ENCODE data around the gene SLC24A4. TPM values are rescaled to one million over a fixed set of nuclear protein-coding genes. Genes with fewer than 3 reads are reported as not detected.

The SLC24A4 gene
- total and polyA plus RNA-seq, 4 donors, result 5.8 to 11.8 (median 6.9) TPM

DNA sequence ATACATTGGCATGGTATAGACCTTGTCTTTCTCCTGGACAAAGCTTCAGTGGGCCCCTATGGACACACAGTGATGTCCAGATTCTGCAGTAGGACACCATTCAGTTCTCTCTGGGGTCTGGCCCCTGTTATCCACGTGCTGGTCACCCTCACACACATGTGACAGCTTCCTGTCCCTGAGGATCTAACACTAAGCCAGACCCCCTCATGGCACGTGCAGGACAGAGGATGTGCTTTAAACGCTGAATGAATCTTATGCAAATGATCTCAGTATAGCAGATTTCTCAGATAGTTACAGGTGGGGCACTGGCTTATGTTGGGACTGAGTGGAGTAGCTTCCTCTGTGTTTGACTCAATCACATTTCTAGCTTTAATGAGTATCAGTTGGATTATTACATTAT is 33.7 kb downstream of the SLC24A4 start:
- no peaks in the 10 kb centered on the region for H3K9me3 ChIP-seq (ENCODE audit: control insufficient read depth, insufficient read depth, low read length)
- DNase-seq (ENCODE audit: low read depth in 4 of 6, low spot score in 6 of 6), result no peak
- no peaks in the 10 kb centered on the region for H3K4me1 ChIP-seq (ENCODE audit: control insufficient read depth, insufficient read depth, low read length)
- no peak overlapping the region for H3K4me3 ChIP-seq (ENCODE audit: low read depth, low read length)
- H3K27ac ChIP-seq (ENCODE audit: low read depth, low read length), result no peak overlapping the region
- no peaks in the 10 kb centered on the region for H3K27me3 ChIP-seq (ENCODE audit: control insufficient read depth, insufficient read depth, low read length)
- no peaks in the 10 kb centered on the region for H3K36me3 ChIP-seq (ENCODE audit: control insufficient read depth, insufficient read depth, low read length)
- WGBS (ENCODE audit: insufficient coverage), result 33% methylated on average over 3 of the region's 3 CpGs

DNA sequence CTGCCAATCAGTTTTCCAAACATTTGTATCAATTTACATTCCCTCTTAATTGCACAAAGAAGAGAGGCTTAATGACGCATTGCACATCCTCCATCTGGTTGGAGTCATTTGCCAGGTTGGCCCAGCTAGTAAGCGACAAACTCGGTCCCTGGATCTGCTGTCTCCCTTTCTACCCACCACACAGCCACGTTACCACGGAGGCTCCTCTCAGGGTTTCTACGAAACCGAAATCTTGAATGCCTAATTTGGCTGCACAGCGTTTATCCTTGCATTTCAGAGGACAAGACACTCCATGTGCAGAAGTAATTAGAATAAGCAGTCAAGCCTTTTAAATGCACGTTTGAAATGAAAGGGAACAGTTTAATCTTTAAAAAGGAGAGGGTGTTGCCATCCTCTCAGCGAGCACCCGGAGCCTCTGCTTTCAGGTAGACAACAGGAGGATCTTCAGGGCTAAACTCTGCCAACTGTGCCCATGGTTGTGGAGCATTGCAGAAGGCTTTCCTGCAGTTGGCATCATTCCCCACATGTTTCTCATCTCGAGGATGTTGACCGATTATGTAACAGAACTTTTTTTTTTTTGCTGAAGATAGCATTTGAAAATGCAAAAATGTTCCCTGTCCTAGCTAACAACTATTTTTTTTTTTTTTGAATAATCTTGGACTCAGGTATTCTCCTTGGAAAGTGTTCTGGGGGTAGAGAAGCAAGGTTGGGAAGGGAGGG is 37.8 kb downstream of the SLC24A4 start:
- H3K4me3 ChIP-seq (ENCODE audit: low read depth, low read length), result no peak overlapping the region

DNA sequence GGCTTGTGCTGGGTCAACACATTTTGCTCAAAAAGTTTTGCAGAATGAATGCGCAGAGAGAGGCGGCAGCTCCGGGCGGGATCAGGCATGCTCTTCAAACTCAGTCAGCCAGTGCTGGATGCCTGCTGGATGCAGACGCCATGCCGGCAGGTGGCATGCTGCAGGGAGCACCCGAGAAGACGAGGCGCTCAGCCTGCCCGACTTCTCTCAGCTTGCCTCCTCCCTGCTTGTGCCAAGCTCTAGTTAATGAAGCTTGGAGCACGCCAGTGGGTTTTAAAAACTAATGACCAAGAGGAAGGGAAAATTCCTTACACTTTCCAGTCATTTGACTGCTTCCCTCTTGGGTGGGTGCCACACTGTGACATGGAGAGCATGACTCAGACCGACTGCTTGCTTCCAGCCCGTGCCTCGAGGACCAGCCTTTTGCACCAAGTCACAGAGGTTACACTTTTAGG is 39.8 kb downstream of the SLC24A4 start:
- Histone ChIP-seq H3K4me3 (ENCODE audit: low read depth, low read length) (no peak overlapping the region), H3K36me3 (ENCODE audit: control insufficient read depth, insufficient read depth, low read length) (no peaks in the 10 kb centered on the region), H3K27ac (ENCODE audit: low read depth, low read length) (no peak overlapping the region), H3K4me1 (ENCODE audit: control insufficient read depth, insufficient read depth, low read length) (no peaks in the 10 kb centered on the region), H3K9me3 (ENCODE audit: control insufficient read depth, insufficient read depth, low read length) (no peaks in the 10 kb centered on the region), H3K27me3 (ENCODE audit: control insufficient read depth, insufficient read depth, low read length) (no peaks in the 10 kb centered on the region)
- 62% methylated on average over 13 of the region's 14 CpGs for WGBS (ENCODE audit: insufficient coverage)
- DNase-seq (ENCODE audit: low read depth in 4 of 6, low spot score in 6 of 6), result peak in 3 of 6 donors; percentile 17 to 86 (median 34)

More for the DNA sequence above, 37.8 kb downstream of the SLC24A4 start:
- peak in 3 of 6 donors; percentile 25 to 89 (median 68) for DNase-seq (ENCODE audit: low read depth in 4 of 6, low spot score in 6 of 6)
- Histone ChIP-seq H3K36me3 (ENCODE audit: control insufficient read depth, insufficient read depth, low read length) (no peaks in the 10 kb centered on the region), H3K4me1 (ENCODE audit: control insufficient read depth, insufficient read depth, low read length) (no peaks in the 10 kb centered on the region), H3K27me3 (ENCODE audit: control insufficient read depth, insufficient read depth, low read length) (no peaks in the 10 kb centered on the region), H3K9me3 (ENCODE audit: control insufficient read depth, insufficient read depth, low read length) (no peaks in the 10 kb centered on the region), H3K27ac (ENCODE audit: low read depth, low read length) (no peak overlapping the region)
- 62% methylated on average over 11 of the region's 13 CpGs for WGBS (ENCODE audit: insufficient coverage)

DNA sequence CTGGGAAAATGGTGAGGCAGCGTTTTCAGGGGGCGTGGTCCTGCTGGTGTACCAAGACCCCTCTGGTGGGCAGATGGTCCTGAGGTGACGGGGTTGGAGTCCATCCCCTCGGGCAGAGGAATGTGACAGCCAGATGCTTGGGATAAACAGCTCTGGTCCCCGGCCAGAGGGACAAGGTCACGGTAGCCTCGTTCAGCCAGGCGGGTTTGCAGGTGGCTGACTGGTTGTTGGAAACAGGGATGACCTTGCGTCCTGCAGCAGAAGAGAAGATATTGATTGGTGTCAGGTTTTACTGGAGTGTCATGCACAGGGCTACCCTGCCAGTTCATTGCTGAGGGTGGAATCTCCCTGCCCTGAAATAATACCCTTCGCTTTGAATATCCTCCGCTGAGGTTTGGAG is 43.3 kb downstream of the SLC24A4 start:
- Histone ChIP-seq H3K36me3 (ENCODE audit: control insufficient read depth, insufficient read depth, low read length) (no peaks in the 10 kb centered on the region), H3K27ac (ENCODE audit: low read depth, low read length) (no peak overlapping the region), H3K9me3 (ENCODE audit: control insufficient read depth, insufficient read depth, low read length) (no peaks in the 10 kb centered on the region), H3K4me3 (ENCODE audit: low read depth, low read length) (no peak overlapping the region), H3K4me1 (ENCODE audit: control insufficient read depth, insufficient read depth, low read length) (no peaks in the 10 kb centered on the region), H3K27me3 (ENCODE audit: control insufficient read depth, insufficient read depth, low read length) (no peaks in the 10 kb centered on the region)
- no peak for DNase-seq (ENCODE audit: low read depth in 4 of 6, low spot score in 6 of 6)
- WGBS (ENCODE audit: insufficient coverage), result 77% methylated on average over 11 of the region's 11 CpGs

DNA sequence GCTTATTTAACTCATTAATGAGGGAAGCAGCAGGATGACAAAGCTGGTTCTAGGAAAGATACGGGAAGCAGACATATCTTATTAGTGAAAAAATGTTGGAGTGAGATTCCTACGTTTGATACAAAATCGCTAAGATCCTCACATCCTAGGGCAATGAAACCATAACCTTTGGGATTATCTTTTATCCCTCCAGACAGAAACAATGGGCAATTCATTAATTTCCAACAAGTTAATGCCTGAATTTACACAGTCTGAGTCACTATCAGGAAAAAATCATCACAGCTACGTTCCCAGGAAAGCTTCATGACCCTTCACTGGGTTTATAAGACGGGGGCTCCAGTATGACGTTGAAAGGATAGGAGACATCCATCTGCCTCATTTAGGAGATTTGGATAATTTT is 45.0 kb downstream of the SLC24A4 start:
- no CpG with 5 or more reads among the region's 6 CpGs for WGBS (ENCODE audit: insufficient coverage)
- H3K36me3 ChIP-seq (ENCODE audit: control insufficient read depth, insufficient read depth, low read length), result no peaks in the 10 kb centered on the region
- H3K27ac ChIP-seq (ENCODE audit: low read depth, low read length), result no peak overlapping the region
- no peak for DNase-seq (ENCODE audit: low read depth in 4 of 6, low spot score in 6 of 6)
- H3K4me1 ChIP-seq (ENCODE audit: control insufficient read depth, insufficient read depth, low read length), result no peaks in the 10 kb centered on the region
- H3K4me3 ChIP-seq (ENCODE audit: low read depth, low read length), result no peak overlapping the region
- H3K27me3 ChIP-seq (ENCODE audit: control insufficient read depth, insufficient read depth, low read length), result no peaks in the 10 kb centered on the region
- no peaks in the 10 kb centered on the region for H3K9me3 ChIP-seq (ENCODE audit: control insufficient read depth, insufficient read depth, low read length)

DNA sequence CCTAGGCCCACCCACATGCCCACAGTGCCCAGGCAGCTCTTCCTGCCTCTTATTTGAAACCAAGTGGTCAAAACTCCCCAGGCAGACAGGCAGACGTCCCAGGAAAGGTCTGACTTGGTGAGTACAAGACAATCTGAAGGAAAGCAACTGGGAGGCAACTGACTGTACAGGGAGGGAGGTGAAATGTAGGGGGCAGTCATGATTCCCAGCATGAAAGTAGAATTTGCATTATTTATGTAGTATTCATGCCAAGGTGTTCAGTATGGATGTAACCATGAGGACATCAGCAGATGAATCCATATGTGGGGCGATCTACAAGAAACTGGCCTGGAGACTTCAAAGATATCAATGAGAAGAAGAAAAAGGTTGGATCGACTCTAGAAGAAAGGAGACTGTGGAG is 46.1 kb downstream of the SLC24A4 start:
- H3K27me3 ChIP-seq (ENCODE audit: control insufficient read depth, insufficient read depth, low read length), result no peaks in the 10 kb centered on the region
- no peaks in the 10 kb centered on the region for H3K36me3 ChIP-seq (ENCODE audit: control insufficient read depth, insufficient read depth, low read length)
- no peak overlapping the region for H3K27ac ChIP-seq (ENCODE audit: low read depth, low read length)
- H3K4me3 ChIP-seq (ENCODE audit: low read depth, low read length), result no peak overlapping the region
- 90% methylated on average over 3 of the region's 3 CpGs for WGBS (ENCODE audit: insufficient coverage)
- DNase-seq (ENCODE audit: low read depth in 4 of 6, low spot score in 6 of 6), result no peak
- no peaks in the 10 kb centered on the region for H3K4me1 ChIP-seq (ENCODE audit: control insufficient read depth, insufficient read depth, low read length)
- H3K9me3 ChIP-seq (ENCODE audit: control insufficient read depth, insufficient read depth, low read length), result no peaks in the 10 kb centered on the region

DNA sequence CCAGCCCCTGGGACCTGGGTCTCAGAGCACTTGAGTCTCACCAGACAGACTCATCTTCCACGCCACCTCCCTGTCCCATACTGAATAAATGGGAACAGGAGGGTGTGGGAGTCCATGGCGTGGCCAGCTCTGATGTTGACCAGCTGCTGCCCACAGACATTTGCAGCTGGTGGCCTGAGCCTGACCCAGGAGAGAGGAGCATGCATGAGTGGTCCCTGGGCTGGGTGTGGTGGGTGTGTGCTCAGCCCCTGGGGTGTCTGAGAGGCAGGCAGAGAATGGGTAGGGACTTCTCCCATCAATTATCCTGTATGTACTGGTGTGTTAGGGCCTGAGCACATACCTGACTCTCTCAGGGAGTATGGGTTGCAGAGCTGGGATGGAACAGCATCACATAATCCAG is 49.3 kb downstream of the SLC24A4 start:
- 75% methylated on average over 1 of the region's 2 CpGs for WGBS (ENCODE audit: insufficient coverage)

DNA sequence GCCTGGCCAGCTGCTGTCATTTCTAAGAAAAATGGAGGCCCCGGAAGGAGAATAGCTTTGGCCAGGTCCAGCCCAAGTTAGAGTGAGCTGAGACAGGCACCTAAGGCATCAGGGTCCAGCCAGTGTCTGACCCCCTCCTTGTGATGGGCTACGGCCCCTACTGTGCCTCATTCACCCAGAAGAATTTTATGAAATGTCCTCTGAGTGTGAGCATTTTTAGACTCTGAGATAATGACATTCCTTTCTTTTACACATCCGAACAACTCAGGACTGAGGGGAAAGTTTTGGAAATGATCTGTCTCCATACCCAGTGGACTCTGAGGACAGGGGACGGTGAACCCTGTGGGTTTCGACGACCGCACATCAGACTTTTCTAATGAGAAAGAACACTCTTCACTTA is 50.4 kb downstream of the SLC24A4 start:
- WGBS (ENCODE audit: insufficient coverage), result 88% methylated on average over 2 of the region's 7 CpGs

More for the DNA sequence above, 49.3 kb downstream of the SLC24A4 start:
- H3K4me3 ChIP-seq (ENCODE audit: low read depth, low read length), result no peak overlapping the region
- DNase-seq (ENCODE audit: low read depth in 4 of 6, low spot score in 6 of 6), result no peak
- H3K4me1 ChIP-seq (ENCODE audit: control insufficient read depth, insufficient read depth, low read length), result no peaks in the 10 kb centered on the region
- H3K27ac ChIP-seq (ENCODE audit: low read depth, low read length), result no peak overlapping the region
- H3K36me3 ChIP-seq (ENCODE audit: control insufficient read depth, insufficient read depth, low read length), result no peaks in the 10 kb centered on the region
- no peaks in the 10 kb centered on the region for H3K9me3 ChIP-seq (ENCODE audit: control insufficient read depth, insufficient read depth, low read length)
- H3K27me3 ChIP-seq (ENCODE audit: control insufficient read depth, insufficient read depth, low read length), result no peaks in the 10 kb centered on the region

DNA sequence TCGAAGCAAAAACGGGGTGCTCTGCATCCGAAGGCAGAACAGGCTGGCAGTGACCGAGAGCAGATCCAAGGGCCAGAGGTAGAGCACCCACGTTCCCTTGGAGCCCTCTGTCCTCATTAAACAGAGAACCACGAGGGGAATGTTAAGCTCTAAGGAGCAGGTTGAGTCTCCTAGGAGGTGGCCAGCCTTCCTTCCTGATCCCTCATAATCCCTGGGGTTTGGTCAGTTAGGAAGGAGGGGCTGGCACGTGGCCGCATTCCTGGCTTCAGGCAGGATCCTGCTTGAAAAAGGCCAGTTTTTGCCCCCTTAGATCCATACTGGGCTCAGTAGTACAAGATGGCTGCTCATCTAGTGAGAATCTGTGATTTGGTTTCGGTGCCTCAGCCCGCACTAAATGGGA is 57.2 kb downstream of the SLC24A4 start:
- H3K4me3 ChIP-seq (ENCODE audit: low read depth, low read length), result no peak overlapping the region
- peaks cover 14% of the 10 kb centered on the region for H3K4me1 ChIP-seq (ENCODE audit: control insufficient read depth, insufficient read depth, low read length)
- WGBS (ENCODE audit: insufficient coverage), result 90% methylated on average over 9 of the region's 10 CpGs
- no peaks in the 10 kb centered on the region for H3K36me3 ChIP-seq (ENCODE audit: control insufficient read depth, insufficient read depth, low read length)
- H3K27me3 ChIP-seq (ENCODE audit: control insufficient read depth, insufficient read depth, low read length), result no peaks in the 10 kb centered on the region
- H3K9me3 ChIP-seq (ENCODE audit: control insufficient read depth, insufficient read depth, low read length), result no peaks in the 10 kb centered on the region
- DNase-seq (ENCODE audit: low read depth in 4 of 6, low spot score in 6 of 6), result no peak
- H3K27ac ChIP-seq (ENCODE audit: low read depth, low read length), result no peak overlapping the region

More for the DNA sequence above, 50.4 kb downstream of the SLC24A4 start:
- Histone ChIP-seq H3K4me3 (ENCODE audit: low read depth, low read length) (no peak overlapping the region), H3K36me3 (ENCODE audit: control insufficient read depth, insufficient read depth, low read length) (no peaks in the 10 kb centered on the region), H3K4me1 (ENCODE audit: control insufficient read depth, insufficient read depth, low read length) (no peaks in the 10 kb centered on the region), H3K9me3 (ENCODE audit: control insufficient read depth, insufficient read depth, low read length) (no peaks in the 10 kb centered on the region), H3K27me3 (ENCODE audit: control insufficient read depth, insufficient read depth, low read length) (no peaks in the 10 kb centered on the region), H3K27ac (ENCODE audit: low read depth, low read length) (no peak overlapping the region)
- no peak for DNase-seq (ENCODE audit: low read depth in 4 of 6, low spot score in 6 of 6)

DNA sequence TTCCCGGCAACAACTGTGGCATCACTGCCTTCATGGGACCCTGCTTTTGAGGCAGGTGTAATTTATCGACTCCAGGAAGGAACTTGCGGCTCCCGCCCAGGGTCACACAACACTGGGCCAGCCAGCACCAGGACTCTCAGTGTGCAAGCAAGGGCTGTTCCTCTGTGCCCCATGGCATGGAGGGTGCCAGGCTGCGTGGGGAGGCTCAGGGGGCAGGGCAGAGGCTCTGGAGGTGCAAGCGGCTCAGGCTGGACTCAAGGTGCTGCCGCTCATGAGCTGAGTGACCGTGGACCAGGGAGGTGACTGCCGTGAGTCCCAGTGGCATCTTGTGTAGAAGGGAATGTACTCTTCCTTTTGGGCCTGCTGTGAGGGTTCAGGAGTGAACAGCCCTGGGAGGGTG is 57.6 kb downstream of the SLC24A4 start:
- H3K9me3 ChIP-seq (ENCODE audit: control insufficient read depth, insufficient read depth, low read length), result no peaks in the 10 kb centered on the region
- H3K27ac ChIP-seq (ENCODE audit: low read depth, low read length), result no peak overlapping the region
- no peak for DNase-seq (ENCODE audit: low read depth in 4 of 6, low spot score in 6 of 6)
- H3K4me1 ChIP-seq (ENCODE audit: control insufficient read depth, insufficient read depth, low read length), result peaks cover 16% of the 10 kb centered on the region
- no peak overlapping the region for H3K4me3 ChIP-seq (ENCODE audit: low read depth, low read length)
- 94% methylated on average over 9 of the region's 9 CpGs for WGBS (ENCODE audit: insufficient coverage)
- H3K36me3 ChIP-seq (ENCODE audit: control insufficient read depth, insufficient read depth, low read length), result no peaks in the 10 kb centered on the region
- H3K27me3 ChIP-seq (ENCODE audit: control insufficient read depth, insufficient read depth, low read length), result no peaks in the 10 kb centered on the region

Data from spinal cord (tissue), 10 donors.